ENCODE measurements around the gene RAB23. TPM values are rescaled to one million over a fixed set of nuclear protein-coding genes. Genes with fewer than 3 reads are reported as not detected.
A peak's percentile ranks its signal among the peaks of the same experiment; 100 is the strongest.

The RAB23 gene
- total and polyA plus RNA-seq, 2 experiments from 2014 or later, result 20.2 to 37.2 TPM

- Histone ChIP-seq H3K36me3 (replicated peaks; ENCODE audit: insufficient read depth, low read depth) (no peaks in the 10 kb centered on the region), H3K4me1 (ENCODE audit: insufficient read depth) (no peaks in the 10 kb centered on the region), H3K9me2 (replicated peaks; ENCODE audit: insufficient read depth) (no peaks in the 10 kb centered on the region), H3K4me2 (peak within 1 kb of the TSS; percentile 85), H3K4me3 (peak within 1 kb of the TSS; percentile 28), H3K27ac (peak within 1 kb of the TSS; percentile 84), H2AFZ (peak within 1 kb of the TSS; percentile 18), H3K27me3 (no peaks in the 10 kb centered on the region), H3K9me3 (ENCODE audit: low read depth) (no peaks in the 10 kb centered on the region), H3K79me2 (peaks cover 45% of the 10 kb centered on the region), H4K20me1 (ENCODE audit: insufficient read depth, poor library complexity, severe bottlenecking) (no peaks in the 10 kb centered on the region)
- DNase-seq (ENCODE audit: low spot score), result peak; percentile 89
- TF ChIP-seq, protein P1, sequence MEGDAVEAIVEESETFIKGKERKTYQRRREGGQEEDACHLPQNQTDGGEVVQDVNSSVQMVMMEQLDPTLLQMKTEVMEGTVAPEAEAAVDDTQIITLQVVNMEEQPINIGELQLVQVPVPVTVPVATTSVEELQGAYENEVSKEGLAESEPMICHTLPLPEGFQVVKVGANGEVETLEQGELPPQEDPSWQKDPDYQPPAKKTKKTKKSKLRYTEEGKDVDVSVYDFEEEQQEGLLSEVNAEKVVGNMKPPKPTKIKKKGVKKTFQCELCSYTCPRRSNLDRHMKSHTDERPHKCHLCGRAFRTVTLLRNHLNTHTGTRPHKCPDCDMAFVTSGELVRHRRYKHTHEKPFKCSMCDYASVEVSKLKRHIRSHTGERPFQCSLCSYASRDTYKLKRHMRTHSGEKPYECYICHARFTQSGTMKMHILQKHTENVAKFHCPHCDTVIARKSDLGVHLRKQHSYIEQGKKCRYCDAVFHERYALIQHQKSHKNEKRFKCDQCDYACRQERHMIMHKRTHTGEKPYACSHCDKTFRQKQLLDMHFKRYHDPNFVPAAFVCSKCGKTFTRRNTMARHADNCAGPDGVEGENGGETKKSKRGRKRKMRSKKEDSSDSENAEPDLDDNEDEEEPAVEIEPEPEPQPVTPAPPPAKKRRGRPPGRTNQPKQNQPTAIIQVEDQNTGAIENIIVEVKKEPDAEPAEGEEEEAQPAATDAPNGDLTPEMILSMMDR (IDR thresholded peaks at IDR 0.05; ENCODE audit: poor library complexity), result peak; percentile 6
- TF ChIP-seq EZH2 (IDR thresholded peaks at IDR 0.05; ENCODE audit: borderline replicate concordance), result no peak
- WGBS (ENCODE audit: low lambda C conversion rate, missing lambda C conversion rate), result under 1% methylated on average over 65 of the region's 97 CpGs
Observed at GRCh38 chr6:57172136-57173055, 49.7 kb downstream of the RAB23 start, which contains the start of gene BAG2. TSS of gene BAG2 (plus strand) at chr6:57172326. CDS start at chr6:57172698, 372 bp downstream.

GRCh38 chr6:57165080-57165479 lies 57.0 kb downstream of the RAB23 start:
- WGBS (ENCODE audit: low lambda C conversion rate, missing lambda C conversion rate), result 90% methylated on average over 1 of the region's 1 CpG

DNA sequence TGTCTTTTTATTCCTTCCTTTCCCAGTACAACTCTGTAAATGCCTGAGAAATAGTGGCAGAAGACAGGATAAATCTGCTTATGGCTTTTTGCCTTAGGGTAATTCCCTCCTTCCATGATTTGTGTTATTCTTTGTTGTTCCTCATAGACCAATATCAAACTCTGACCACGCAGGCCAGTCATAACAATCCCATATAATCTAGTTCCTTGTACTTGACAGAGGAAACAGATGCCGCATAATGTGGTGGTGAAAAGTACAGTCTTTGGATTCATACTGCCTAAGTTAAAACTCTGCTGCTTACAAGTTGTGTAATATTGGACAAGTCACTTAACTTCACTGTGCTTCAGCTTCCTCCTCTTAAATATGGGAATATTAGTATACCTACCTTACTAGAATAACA lies 58.2 kb downstream of the RAB23 start:
- TF ChIP-seq EZH2phosphoT487 (IDR thresholded peaks at IDR 0.05; ENCODE audit: low read depth, severe bottlenecking, unreplicated experiment), result no peak
- TF ChIP-seq, protein P1 (IDR thresholded peaks at IDR 0.05; ENCODE audit: poor library complexity), result no peak
- no peak for TF ChIP-seq EZH2 (IDR thresholded peaks at IDR 0.05; ENCODE audit: borderline replicate concordance)
- 97% methylated on average over 2 of the region's 2 CpGs for WGBS (ENCODE audit: low lambda C conversion rate, missing lambda C conversion rate)
- H3K36me3 ChIP-seq (replicated peaks; ENCODE audit: insufficient read depth, low read depth), result no peaks in the 10 kb centered on the region

More at GRCh38 chr6:57165080-57165479, 57.0 kb downstream of the RAB23 start:
- Histone ChIP-seq H3K4me2 (no peak overlapping the region), H4K20me1 (ENCODE audit: insufficient read depth, poor library complexity, severe bottlenecking) (no peaks in the 10 kb centered on the region), H3K27ac (no peak overlapping the region), H3K36me3 (replicated peaks; ENCODE audit: insufficient read depth, low read depth) (no peaks in the 10 kb centered on the region), H3K79me2 (no peaks in the 10 kb centered on the region), H3K9me3 (ENCODE audit: low read depth) (peaks cover 6% of the 10 kb centered on the region), H3K4me3 (no peak overlapping the region), H3K9me2 (replicated peaks; ENCODE audit: insufficient read depth) (no peaks in the 10 kb centered on the region), H2AFZ (no peak overlapping the region), H3K4me1 (ENCODE audit: insufficient read depth) (no peaks in the 10 kb centered on the region), H3K27me3 (no peaks in the 10 kb centered on the region)
- DNase-seq (ENCODE audit: low spot score), result no peak
- TF ChIP-seq EZH2 (IDR thresholded peaks at IDR 0.05; ENCODE audit: borderline replicate concordance) (no peak), EZH2phosphoT487 (IDR thresholded peaks at IDR 0.05; ENCODE audit: low read depth, severe bottlenecking, unreplicated experiment) (no peak)
- TF ChIP-seq, protein P1 (IDR thresholded peaks at IDR 0.05; ENCODE audit: poor library complexity), result no peak

More for the DNA sequence above, 58.2 kb downstream of the RAB23 start:
- Histone ChIP-seq H3K9me3 (ENCODE audit: low read depth) (peaks cover 6% of the 10 kb centered on the region), H3K4me2 (no peak overlapping the region), H3K4me1 (ENCODE audit: insufficient read depth) (no peaks in the 10 kb centered on the region), H4K20me1 (ENCODE audit: insufficient read depth, poor library complexity, severe bottlenecking) (no peaks in the 10 kb centered on the region), H3K79me2 (no peaks in the 10 kb centered on the region), H3K27me3 (no peaks in the 10 kb centered on the region), H3K27ac (no peak overlapping the region), H2AFZ (no peak overlapping the region), H3K9me2 (replicated peaks; ENCODE audit: insufficient read depth) (no peaks in the 10 kb centered on the region), H3K4me3 (no peak overlapping the region)
- DNase-seq (ENCODE audit: low spot score), result no peak
